ENCODE data around the gene CACNA1C. TPM values are rescaled to one million over a fixed set of nuclear protein-coding genes. Genes with fewer than 3 reads are reported as not detected.

Gene CACNA1C
- total RNA-seq, 2 donors from 2014 or later, result 8.1 to 18.2 TPM

- H3K4me1 ChIP-seq (replicated peaks), result no peaks in the 10 kb centered on the region
- DNase-seq (ENCODE audit: low spot score), result no peak
- WGBS, result 71% methylated on average over 7 of the region's 7 CpGs
- intact Hi-C loops (cut with DNase I), result no loop called here
- TF ChIP-seq POLR2AphosphoS5 (IDR thresholded peaks at IDR 0.05), result no peak
- no peak for TF ChIP-seq POLR2A (IDR thresholded peaks at IDR 0.05)
- no peak for TF ChIP-seq CTCF (IDR thresholded peaks at IDR 0.05)
- H3K4me3 ChIP-seq, result no peak overlapping the region
- no peaks in the 10 kb centered on the region for H3K36me3 ChIP-seq
- no peaks in the 10 kb centered on the region for H3K27me3 ChIP-seq (replicated peaks; ENCODE audit: insufficient read depth)
- H3K9me3 ChIP-seq, result no peaks in the 10 kb centered on the region
- H3K27ac ChIP-seq, result no peak overlapping the region
Measured at GRCh38 chr12:2636741-2637340, 584.1 kb downstream of the CACNA1C start.

GRCh38 chr12:2637371-2637770, 584.6 kb downstream of the CACNA1C start:
- H3K27me3 ChIP-seq (replicated peaks; ENCODE audit: insufficient read depth), result no peaks in the 10 kb centered on the region
- H3K4me3 ChIP-seq, result no peak overlapping the region
- H3K27ac ChIP-seq, result no peak overlapping the region
- TF ChIP-seq CTCF (IDR thresholded peaks at IDR 0.05), result no peak
- TF ChIP-seq POLR2AphosphoS5 (IDR thresholded peaks at IDR 0.05), result no peak
- no peak for TF ChIP-seq POLR2A (IDR thresholded peaks at IDR 0.05)
- H3K4me1 ChIP-seq (replicated peaks), result no peaks in the 10 kb centered on the region
- intact Hi-C loops (cut with DNase I), result no loop called here
- H3K9me3 ChIP-seq, result no peaks in the 10 kb centered on the region
- 87% methylated on average over 8 of the region's 8 CpGs for WGBS
- no peak for DNase-seq (ENCODE audit: low spot score)
- H3K36me3 ChIP-seq, result no peaks in the 10 kb centered on the region

GRCh38 chr12:2638273-2639019, 585.7 kb downstream of the CACNA1C start:
- Histone ChIP-seq H3K4me3 (no peak overlapping the region), H3K4me1 (replicated peaks) (no peaks in the 10 kb centered on the region), H3K27me3 (replicated peaks; ENCODE audit: insufficient read depth) (no peaks in the 10 kb centered on the region), H3K27ac (no peak overlapping the region), H3K9me3 (no peaks in the 10 kb centered on the region), H3K36me3 (no peaks in the 10 kb centered on the region)
- 94% methylated on average over 15 of the region's 15 CpGs for WGBS
- intact Hi-C loops (cut with DNase I), result no loop called here
- TF ChIP-seq POLR2AphosphoS5 (IDR thresholded peaks at IDR 0.05) (no peak), CTCF (IDR thresholded peaks at IDR 0.05) (no peak)
- DNase-seq (ENCODE audit: low spot score), result no peak

- intact Hi-C loops (cut with DNase I), result no loop called here
- 83% methylated on average over 10 of the region's 10 CpGs for WGBS
- no peaks in the 10 kb centered on the region for H3K27me3 ChIP-seq (replicated peaks; ENCODE audit: insufficient read depth)
- H3K4me3 ChIP-seq, result no peak overlapping the region
- no peaks in the 10 kb centered on the region for H3K36me3 ChIP-seq
- no peak overlapping the region for H3K27ac ChIP-seq
- TF ChIP-seq POLR2AphosphoS5 (IDR thresholded peaks at IDR 0.05) (no peak), CTCF (IDR thresholded peaks at IDR 0.05) (no peak), POLR2A (IDR thresholded peaks at IDR 0.05) (no peak)
- H3K4me1 ChIP-seq (replicated peaks), result no peaks in the 10 kb centered on the region
- no peak for DNase-seq (ENCODE audit: low spot score)
- no peaks in the 10 kb centered on the region for H3K9me3 ChIP-seq
Measured at GRCh38 chr12:2639020-2639298, 586.2 kb downstream of the CACNA1C start.

- Histone ChIP-seq H3K27ac (no peak overlapping the region), H3K9me3 (no peaks in the 10 kb centered on the region), H3K27me3 (replicated peaks; ENCODE audit: insufficient read depth) (no peaks in the 10 kb centered on the region), H3K4me3 (no peak overlapping the region), H3K4me1 (replicated peaks) (no peaks in the 10 kb centered on the region), H3K36me3 (no peaks in the 10 kb centered on the region)
- intact Hi-C loops (cut with DNase I), result no loop called here
- DNase-seq (ENCODE audit: low spot score), result no peak
- WGBS, result 58% methylated on average over 10 of the region's 10 CpGs
- TF ChIP-seq CTCF (IDR thresholded peaks at IDR 0.05), result no peak
- no peak for TF ChIP-seq POLR2AphosphoS5 (IDR thresholded peaks at IDR 0.05)
- no peak for TF ChIP-seq POLR2A (IDR thresholded peaks at IDR 0.05)
Measured at GRCh38 chr12:2640281-2640680, 587.5 kb downstream of the CACNA1C start.
